HCT116 (cell line): ENCODE results near the gene HUNK. TPM values are rescaled to one million over a fixed set of nuclear protein-coding genes. Genes with fewer than 3 reads are reported as not detected.

Source experiments
- ATAC-seq: fragments of 200-7000 bp; cut with Tn5 transposase; 2 replicates; pipeline ENCODE4 v1.9.1; 2020; ENCODE audit warnings: mild to moderate bottlenecking, moderate library complexity
- BruUV-seq: library from RNA; stranded (reverse); fragments of 400-500 nt; replicated peaks from 2 replicates; lab custom pipeline; 2021; lab: Mats Ljungman, UMichigan
- CTCF ChIA-PET: fragments of 300-600 bp; sonication (Branson Sonifier 250); formaldehyde crosslinking; loops from one replicate; lab custom pipeline; 2021; ENCODE audit warnings: antibody characterized with exemption; lab: Charles Lee
- POLR2A ChIA-PET: fragments of 300-600, 350-600 bp; sonication (Branson Sonifier 250); formaldehyde crosslinking; loops from one replicate; lab custom pipeline; 2021; ENCODE audit warnings: antibody characterized with exemption; lab: Charles Lee
- RAD21 ChIA-PET, 2 experiments: fragments of 300-600 bp; sonication (Branson Sonifier 250); formaldehyde crosslinking; loops; one replicate each; lab custom pipeline; 2023; ENCODE audit warnings: low total read pairs in 2 of 2; ENCODE audit not compliant: uncharacterized antibody in 2 of 2, unreplicated experiment in 2 of 2, low non-redundant PET in 1 of 2; lab: Charles Lee
- DNase-seq: peaks from one replicate; pipeline ENCODE4 v3.0.0-alpha.2; 2010; ENCODE audit warnings: low read depth, low spot score
- H2AFZ ChIP-seq: fragments of 200-600 bp; shearing (Covaris generic), sonication (generic); 2 replicates; pipeline ENCODE4 v1.6.1; 2017; ENCODE audit warnings: low read depth, mixed run types, mixed read lengths, antibody characterized with exemption, low read length; ENCODE audit not compliant: poor library complexity, severe bottlenecking
- H3K27ac ChIP-seq: 2 replicates; pipeline ENCODE4 v1.5.1; 2012; ENCODE audit warnings: low read depth, low read length
- H3K27me3 ChIP-seq: fragments of 200-600 bp; sonication (generic); 2 replicates; pipeline ENCODE4 v1.6.1; 2016; ENCODE audit warnings: mixed run types, low read length, mixed read lengths; ENCODE audit not compliant: insufficient read depth
- H3K36me3 ChIP-seq, 2 experiments: fragments of 200-500 bp in 1 of 2; fragments of 200-600 bp in 1 of 2; sonication (Bioruptor generic) in 1 of 2; sonication (generic) in 1 of 2; 2 replicates each; pipeline versions ENCODE4 v1.5.1 to v1.6.1; 2014 to 2016; ENCODE audit warnings: low read length in 2 of 2, inconsistent platforms in 1 of 2, mixed read lengths in 1 of 2, mixed run types in 1 of 2; ENCODE audit not compliant: insufficient read depth in 2 of 2, control insufficient read depth in 1 of 2
- H3K4me1 ChIP-seq, 2 experiments: fragments of 200-600 bp in 1 of 2; sonication (generic) in 1 of 2; 2 replicates each; pipeline versions ENCODE4 v1.5.1 to v1.6.1; 2012 to 2017; ENCODE audit warnings: low read length in 2 of 2, inconsistent platforms in 1 of 2, mild to moderate bottlenecking in 1 of 2, mixed read lengths in 1 of 2, mixed run types in 1 of 2, moderate library complexity in 1 of 2; ENCODE audit not compliant: insufficient read depth in 2 of 2, control insufficient read depth in 1 of 2
- H3K4me2 ChIP-seq: fragments of 200-600 bp; sonication (generic); 2 replicates; pipeline ENCODE4 v1.6.1; 2017; ENCODE audit warnings: mixed run types, low read length, mixed read lengths
- H3K4me3 ChIP-seq, 2 experiments: fragments of 200-600 bp in 1 of 2; sonication (generic) in 1 of 2; replicated peaks in 1 of 2; 2 replicates each; pipeline ENCODE4 v1.5.1; 2011 to 2016; ENCODE audit warnings: low read length in 2 of 2, control low read depth in 1 of 2, low read depth in 1 of 2, mild to moderate bottlenecking in 1 of 2, mixed read lengths in 1 of 2, mixed run types in 1 of 2
- H3K79me2 ChIP-seq: fragments of 200-600 bp; sonication (generic); 2 replicates; pipeline ENCODE4 v1.6.1; 2017; ENCODE audit warnings: mild to moderate bottlenecking, mixed run types, low read length, moderate library complexity, mixed read lengths; ENCODE audit not compliant: insufficient read depth
- H3K9ac ChIP-seq: fragments of 200-600 bp; sonication (generic); 2 replicates; pipeline ENCODE4 v1.6.1; 2016; ENCODE audit warnings: low read length, mixed read lengths
- H3K9me2 ChIP-seq: fragments of 200-600 bp; sonication (generic), shearing (Covaris generic); 2 replicates; pipeline ENCODE4 v1.6.1; 2017; ENCODE audit warnings: mixed run types, mild to moderate bottlenecking, moderate library complexity; ENCODE audit not compliant: insufficient read depth
- H3K9me3 ChIP-seq, 2 experiments: fragments of 200-500 bp in 1 of 2; fragments of 200-600 bp in 1 of 2; sonication (Bioruptor generic) in 1 of 2; sonication (generic) in 1 of 2; 2 replicates each; pipeline ENCODE4 v1.6.1; 2014 to 2017; ENCODE audit warnings: low read length in 2 of 2, mixed read lengths in 2 of 2, inconsistent platforms in 1 of 2, low read depth in 1 of 2, mild to moderate bottlenecking in 1 of 2, mixed run types in 1 of 2, moderate library complexity in 1 of 2; ENCODE audit not compliant: control insufficient read depth in 1 of 2, insufficient read depth in 1 of 2
- H4K20me1 ChIP-seq: fragments of 200-600 bp; sonication (generic), shearing (Covaris generic); 2 replicates; pipeline ENCODE4 v1.6.1; 2017; ENCODE audit warnings: mixed run types, mild to moderate bottlenecking, moderate library complexity; ENCODE audit not compliant: insufficient read depth
- CEBPB ChIP-seq: IDR thresholded peaks from 2 replicates; pipeline ENCODE4 v1.6.1; 2012; ENCODE audit warnings: low read depth
- EGR1 ChIP-seq: IDR thresholded peaks from 2 replicates; pipeline ENCODE4 v1.6.1; 2012; ENCODE audit warnings: low read depth
- EZH2 ChIP-seq: fragments of 200-600 bp; sonication (generic); IDR thresholded peaks from 2 replicates; pipeline ENCODE4 v1.6.1; 2017; ENCODE audit warnings: antibody characterized with exemption, mixed run types
- EZH2phosphoT487 ChIP-seq: fragments of 200-600 bp; IDR thresholded peaks from 2 replicates; pipeline ENCODE4 v1.6.1; 2018; ENCODE audit warnings: antibody characterized with exemption, borderline replicate concordance
- JUND ChIP-seq: IDR thresholded peaks from 2 replicates; pipeline ENCODE4 v1.6.1; 2012
- POLR2A ChIP-seq: IDR thresholded peaks from 2 replicates; pipeline ENCODE4 v1.7.0; 2011; ENCODE audit warnings: borderline replicate concordance; ENCODE audit not compliant: insufficient read depth, insufficient read length; ENCODE audit errors: extremely low read depth
- POLR2AphosphoS5 ChIP-seq: IDR thresholded peaks from 2 replicates; pipeline ENCODE4 v1.6.1; 2011; ENCODE audit warnings: mild to moderate bottlenecking, low read depth, low read length, moderate library complexity
- SIN3A ChIP-seq: IDR thresholded peaks from 2 replicates; pipeline ENCODE4 v1.6.1; 2012; ENCODE audit warnings: low read depth
- SP1 ChIP-seq: IDR thresholded peaks from 2 replicates; pipeline ENCODE4 v1.6.1; 2012; ENCODE audit warnings: low read depth
- TCF7L2 ChIP-seq: IDR thresholded peaks from 2 replicates; pipeline ENCODE4 v1.7.0; 2011; ENCODE audit warnings: borderline replicate concordance, inconsistent platforms; ENCODE audit not compliant: insufficient read depth, insufficient read length; ENCODE audit errors: extremely low read depth
- YY1 ChIP-seq: IDR thresholded peaks from 2 replicates; pipeline ENCODE4 v1.6.1; 2011; ENCODE audit warnings: low read length, low read depth, moderate library complexity, mild to moderate bottlenecking; ENCODE audit not compliant: insufficient replicate concordance; ENCODE audit errors: extremely low read depth
- ZFX ChIP-seq: fragments of 450-650 bp; IDR thresholded peaks from 2 replicates; pipeline ENCODE4 v1.6.1; 2017
- ZNF274 ChIP-seq: fragments of 200-500 bp; sonication (Bioruptor generic); IDR thresholded peaks from 2 replicates; pipeline ENCODE4 v1.6.1; 2014; ENCODE audit warnings: mild to moderate bottlenecking, low read depth, low read length, inconsistent platforms
- intact Hi-C: fragments of 100-400 bp; cut with micrococcal nuclease; formaldehyde crosslinking; loops from 2 replicates; pipeline ENCODE4 v1.10.0; 2022
- total RNA-seq: library from RNA; stranded (reverse); gene quantifications from one replicate; pipeline ENCODE4 v1.2.1, GENCODE V29; 2021; ENCODE audit not compliant: unreplicated experiment
- TF ChIP-seq, protein P1 (sequence below): IDR thresholded peaks from 2 replicates; pipeline ENCODE4 v1.6.1; 2012
- TF ChIP-seq, protein P2 (sequence below): IDR thresholded peaks from 2 replicates; pipeline ENCODE4 v1.6.1; 2012
- TF ChIP-seq, protein P3 (sequence below): IDR thresholded peaks from 2 replicates; pipeline ENCODE4 v1.6.1; 2011; ENCODE audit warnings: mild to moderate bottlenecking, low read length, moderate library complexity; ENCODE audit not compliant: insufficient replicate concordance; ENCODE audit errors: extremely low read depth
- TF ChIP-seq, protein P4 (sequence below), 3 experiments: fragments of 200-600 bp in 1 of 3; sonication (generic) in 1 of 3; IDR thresholded peaks in 2 of 3; conservative IDR thresholded peaks in 1 of 3; 2 replicates each; pipeline ENCODE4 v1.5.1; 2012 to 2017; ENCODE audit warnings: low read depth in 2 of 3, low read length in 2 of 3, antibody characterized with exemption in 1 of 3, borderline replicate concordance in 1 of 3, control low read depth in 1 of 3, mild to moderate bottlenecking in 1 of 3, mixed read lengths in 1 of 3, mixed run types in 1 of 3, moderate library complexity in 1 of 3; ENCODE audit not compliant: insufficient read depth in 1 of 3

HUNK gene
- total RNA-seq, 1 experiment from 2014 or later, result not detected

DNA sequence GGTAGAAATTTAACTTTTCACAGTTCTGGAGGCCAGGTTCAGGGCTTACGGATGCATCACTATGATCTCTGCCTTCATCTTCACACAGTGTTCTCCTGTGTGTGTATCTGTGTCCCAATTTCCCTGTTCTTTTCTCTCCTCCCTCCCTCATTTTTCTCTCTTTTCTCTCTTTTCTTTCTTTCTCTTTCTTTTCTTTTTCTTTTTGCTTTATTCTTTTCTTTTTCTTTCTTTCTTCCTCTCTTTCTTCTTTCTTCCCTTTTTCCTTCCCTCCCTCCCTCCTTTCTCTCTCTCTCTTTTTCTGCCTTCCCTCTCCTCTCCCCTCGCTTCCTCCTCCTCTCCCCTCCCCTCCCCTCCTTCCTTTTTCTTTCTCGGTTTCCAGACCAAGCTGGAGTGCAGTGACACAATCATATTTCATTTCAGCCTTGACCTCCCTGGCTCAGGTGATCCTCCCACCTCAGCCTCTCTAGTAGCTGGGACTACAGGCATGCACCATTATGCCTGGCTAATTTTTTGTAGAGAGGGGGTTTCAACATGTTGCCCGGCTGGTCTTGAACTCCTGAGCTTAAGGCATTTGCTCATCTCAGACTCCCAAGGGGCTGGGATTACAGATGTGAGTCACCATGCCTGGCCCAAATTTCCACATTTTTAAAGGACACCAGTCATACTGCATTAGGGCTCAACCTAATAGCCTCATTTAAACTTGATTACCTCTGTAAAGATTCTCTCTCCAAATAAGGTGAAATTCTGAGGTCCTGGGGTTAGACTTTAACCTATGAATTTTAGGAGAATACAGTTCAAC lies 115.9 kb downstream of the HUNK start:
- Histone ChIP-seq H3K27ac (no peak overlapping the region), H3K9ac (no peak overlapping the region), H3K27me3 (peaks cover 9% of the 10 kb centered on the region; the same call in 1 of the 2 replicates), H4K20me1 (no peaks in the 10 kb centered on the region), H3K4me2 (no peak overlapping the region), H3K4me1 (no peaks in the 10 kb centered on the region), H3K9me3 (no peaks in the 10 kb centered on the region), H3K36me3 (no peaks in the 10 kb centered on the region), H3K79me2 (no peaks in the 10 kb centered on the region), H3K4me3 (no peak overlapping the region), H2AFZ (no peak overlapping the region), H3K9me2 (no peaks in the 10 kb centered on the region)
- ChIA-PET RAD21 (no interaction called here), POLR2A (no interaction called here), CTCF (no interaction called here)
- no peak for ATAC-seq
- DNase-seq, result no peak
- intact Hi-C loops, result no loop called here
- no TSS peak for BruUV-seq
- TF ChIP-seq, protein P1, sequence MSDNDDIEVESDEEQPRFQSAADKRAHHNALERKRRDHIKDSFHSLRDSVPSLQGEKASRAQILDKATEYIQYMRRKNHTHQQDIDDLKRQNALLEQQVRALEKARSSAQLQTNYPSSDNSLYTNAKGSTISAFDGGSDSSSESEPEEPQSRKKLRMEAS, result no peak
- TF ChIP-seq POLR2A (no peak), SP1 (no peak), EZH2phosphoT487 (no peak), SIN3A (no peak), ZNF274 (no peak), POLR2AphosphoS5 (no peak), YY1 (no peak), CEBPB (no peak), JUND (no peak), EZH2 (no peak), EGR1 (no peak), ZFX (no peak), TCF7L2 (no peak)
- TF ChIP-seq, protein P2, sequence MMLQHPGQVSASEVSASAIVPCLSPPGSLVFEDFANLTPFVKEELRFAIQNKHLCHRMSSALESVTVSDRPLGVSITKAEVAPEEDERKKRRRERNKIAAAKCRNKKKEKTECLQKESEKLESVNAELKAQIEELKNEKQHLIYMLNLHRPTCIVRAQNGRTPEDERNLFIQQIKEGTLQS, result no peak
- TF ChIP-seq, protein P3, sequence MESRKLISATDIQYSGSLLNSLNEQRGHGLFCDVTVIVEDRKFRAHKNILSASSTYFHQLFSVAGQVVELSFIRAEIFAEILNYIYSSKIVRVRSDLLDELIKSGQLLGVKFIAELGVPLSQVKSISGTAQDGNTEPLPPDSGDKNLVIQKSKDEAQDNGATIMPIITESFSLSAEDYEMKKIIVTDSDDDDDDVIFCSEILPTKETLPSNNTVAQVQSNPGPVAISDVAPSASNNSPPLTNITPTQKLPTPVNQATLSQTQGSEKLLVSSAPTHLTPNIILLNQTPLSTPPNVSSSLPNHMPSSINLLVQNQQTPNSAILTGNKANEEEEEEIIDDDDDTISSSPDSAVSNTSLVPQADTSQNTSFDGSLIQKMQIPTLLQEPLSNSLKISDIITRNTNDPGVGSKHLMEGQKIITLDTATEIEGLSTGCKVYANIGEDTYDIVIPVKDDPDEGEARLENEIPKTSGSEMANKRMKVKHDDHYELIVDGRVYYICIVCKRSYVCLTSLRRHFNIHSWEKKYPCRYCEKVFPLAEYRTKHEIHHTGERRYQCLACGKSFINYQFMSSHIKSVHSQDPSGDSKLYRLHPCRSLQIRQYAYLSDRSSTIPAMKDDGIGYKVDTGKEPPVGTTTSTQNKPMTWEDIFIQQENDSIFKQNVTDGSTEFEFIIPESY, result no peak
- TF ChIP-seq, protein P4, sequence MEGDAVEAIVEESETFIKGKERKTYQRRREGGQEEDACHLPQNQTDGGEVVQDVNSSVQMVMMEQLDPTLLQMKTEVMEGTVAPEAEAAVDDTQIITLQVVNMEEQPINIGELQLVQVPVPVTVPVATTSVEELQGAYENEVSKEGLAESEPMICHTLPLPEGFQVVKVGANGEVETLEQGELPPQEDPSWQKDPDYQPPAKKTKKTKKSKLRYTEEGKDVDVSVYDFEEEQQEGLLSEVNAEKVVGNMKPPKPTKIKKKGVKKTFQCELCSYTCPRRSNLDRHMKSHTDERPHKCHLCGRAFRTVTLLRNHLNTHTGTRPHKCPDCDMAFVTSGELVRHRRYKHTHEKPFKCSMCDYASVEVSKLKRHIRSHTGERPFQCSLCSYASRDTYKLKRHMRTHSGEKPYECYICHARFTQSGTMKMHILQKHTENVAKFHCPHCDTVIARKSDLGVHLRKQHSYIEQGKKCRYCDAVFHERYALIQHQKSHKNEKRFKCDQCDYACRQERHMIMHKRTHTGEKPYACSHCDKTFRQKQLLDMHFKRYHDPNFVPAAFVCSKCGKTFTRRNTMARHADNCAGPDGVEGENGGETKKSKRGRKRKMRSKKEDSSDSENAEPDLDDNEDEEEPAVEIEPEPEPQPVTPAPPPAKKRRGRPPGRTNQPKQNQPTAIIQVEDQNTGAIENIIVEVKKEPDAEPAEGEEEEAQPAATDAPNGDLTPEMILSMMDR (IDR thresholded peaks at IDR 0.05 in 2 of 3, conservative IDR thresholded peaks at IDR 0.05 in 1 of 3; ENCODE audit: borderline replicate concordance in 1 of 3, insufficient read depth in 1 of 3, low read depth in 2 of 3, low read length in 2 of 3), result no peak
- TF ChIP-seq, all 23 proteins: peak for 0
